ENCODE measurements around the gene ZP2.
"Not testable (repeated sequence)": the region's sequence is repeated elsewhere in the genome, so short reads cannot be mapped to it uniquely, and the experiment has no call there.

ZP2 gene

DNA sequence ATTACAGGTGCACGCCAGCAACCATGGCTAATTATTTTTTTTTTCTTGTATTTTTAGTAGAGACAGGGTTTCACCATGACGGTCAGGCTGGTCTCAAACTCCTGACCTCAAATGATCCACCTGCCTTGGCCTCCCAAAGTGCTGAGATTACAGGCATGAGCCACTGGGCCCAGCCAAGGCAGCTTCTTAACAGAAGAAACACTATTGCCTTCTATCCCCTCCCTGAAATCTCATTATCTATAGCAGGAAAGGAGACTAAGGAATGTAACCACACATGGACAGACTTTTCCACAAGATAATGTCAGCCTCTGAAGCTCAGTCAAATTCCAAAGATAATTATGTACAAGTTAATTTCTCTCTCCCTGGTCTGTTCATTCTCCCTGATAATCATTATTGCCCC lies 5.7 kb upstream of the ZP2 start:
- DNase-seq = no peak

DNA sequence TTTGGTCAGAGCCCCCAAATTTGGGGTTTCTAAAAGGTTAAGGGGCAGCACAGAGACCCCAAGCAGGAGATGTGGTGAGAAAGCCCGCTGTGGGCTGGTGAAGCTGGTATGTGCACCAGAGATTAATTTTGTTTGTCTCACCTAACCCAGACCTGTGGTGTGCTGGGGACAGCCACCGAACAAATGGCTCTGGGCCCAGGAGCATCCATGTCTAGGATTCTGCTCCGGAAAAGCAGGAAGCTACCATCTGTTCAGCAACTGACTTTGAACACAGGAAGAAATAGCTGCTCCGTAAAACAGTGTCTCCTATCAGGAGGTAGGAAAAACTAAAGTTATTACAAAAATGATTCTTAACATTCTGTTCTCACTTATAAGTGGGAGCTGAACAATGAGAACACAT lies 2.7 kb upstream of the ZP2 start:
- no peak for DNase-seq

DNA sequence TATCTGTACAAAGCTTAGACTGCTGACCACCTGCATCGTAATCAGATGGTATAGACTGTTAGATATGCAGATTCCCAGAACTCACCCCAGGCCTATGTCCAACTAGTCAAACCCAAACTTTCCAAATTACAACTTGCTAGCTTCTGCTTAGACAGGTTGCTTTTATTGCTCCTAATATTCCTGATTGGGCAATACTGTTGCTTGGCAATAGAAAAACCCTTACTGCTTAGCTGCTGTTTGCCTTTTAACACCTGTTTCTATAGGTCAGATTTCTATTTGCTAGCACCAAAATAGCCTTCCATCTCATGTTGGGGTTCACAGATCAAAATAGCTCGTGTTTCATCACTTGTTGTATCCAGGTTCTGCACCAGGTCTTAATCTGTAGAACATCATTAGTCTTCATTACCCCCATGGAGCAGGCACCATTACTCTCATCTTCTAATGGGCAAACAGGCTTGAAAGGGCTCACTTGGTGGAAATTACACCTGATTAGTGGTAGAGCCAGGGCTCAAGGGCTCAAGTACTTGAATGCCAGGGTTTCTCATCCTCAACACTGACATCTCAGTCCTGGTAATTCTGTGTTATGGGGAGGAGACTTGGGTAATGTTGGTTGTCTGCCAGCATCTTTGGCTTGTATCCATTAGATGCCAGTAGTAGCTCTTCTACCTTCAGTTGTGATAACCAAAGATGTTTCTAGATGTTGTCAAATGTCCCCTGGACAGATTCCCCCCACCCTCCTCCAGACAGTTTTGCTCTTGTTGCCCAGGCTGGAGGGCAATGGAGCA lies 2.7 kb downstream of the ZP2 start:
- no peak for DNase-seq

DNA sequence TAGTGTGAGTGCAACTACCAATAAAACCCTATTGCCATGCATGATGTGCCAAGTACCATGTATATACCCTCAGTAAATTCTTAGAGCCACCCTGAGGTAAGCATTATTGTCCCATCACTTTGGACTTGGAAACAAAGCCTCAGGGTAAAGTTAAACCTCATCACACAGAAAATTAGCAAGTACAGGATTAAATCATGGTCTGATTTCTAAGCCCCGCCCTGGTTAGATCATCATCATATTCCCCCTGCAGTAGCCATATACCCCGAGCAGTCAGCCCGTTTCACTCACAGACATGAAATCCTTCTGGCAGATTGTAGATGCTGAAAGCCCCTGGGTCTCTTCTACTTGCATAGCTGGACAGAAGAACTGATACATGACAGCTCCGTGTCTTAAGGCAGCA lies 4.8 kb downstream of the ZP2 start:
- DNase-seq = no peak

DNA sequence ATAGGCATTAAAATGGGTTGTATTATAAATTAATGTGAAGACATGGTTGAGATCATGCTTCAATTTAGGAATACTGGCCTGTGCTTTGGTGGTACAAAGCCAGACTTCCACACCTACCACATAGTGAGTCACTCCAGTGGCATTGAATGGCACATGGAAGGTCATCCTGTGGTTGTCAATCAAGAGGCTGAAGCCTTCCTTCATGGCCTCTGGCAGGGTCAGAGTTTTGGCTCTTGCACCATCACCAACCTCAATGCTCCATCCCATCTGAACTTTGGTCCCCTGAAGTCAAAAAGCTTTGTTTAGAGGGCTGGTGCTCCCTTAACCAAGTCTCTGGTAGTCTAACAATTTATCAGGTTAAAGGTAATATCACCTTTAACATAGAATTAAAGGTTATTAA lies 6.1 kb downstream of the ZP2 start:
- no peak for DNase-seq

DNA sequence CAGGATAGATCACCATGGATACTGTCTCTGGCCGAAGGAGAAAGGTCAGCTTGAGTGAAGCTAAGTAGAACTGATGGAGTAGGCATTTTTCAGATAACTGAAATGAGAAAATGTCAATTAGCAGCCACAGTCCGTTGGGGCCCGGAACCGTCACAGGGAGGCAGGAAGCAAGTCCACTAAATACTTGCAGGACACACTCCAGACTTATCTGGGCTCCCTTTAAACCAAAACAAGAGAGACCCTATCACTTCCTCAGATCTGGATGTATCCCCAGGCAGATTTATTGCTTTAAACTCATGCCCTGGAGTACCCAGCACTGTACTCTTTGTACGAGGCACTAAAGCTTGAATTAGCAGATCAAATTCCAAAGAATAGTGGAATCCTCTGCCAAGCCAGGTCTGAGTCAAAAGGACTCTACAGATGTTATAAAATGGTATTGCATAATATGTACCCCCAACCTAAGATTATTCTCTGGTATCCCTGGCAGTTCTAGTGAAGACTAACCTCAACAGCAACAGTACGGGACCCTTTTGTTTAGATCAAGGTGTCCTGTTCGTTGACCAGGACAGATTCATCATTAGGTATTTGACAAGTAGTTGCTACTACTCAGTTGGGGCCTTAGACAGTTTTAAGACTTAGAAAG lies 8.1 kb downstream of the ZP2 start:
- DNase-seq = no peak

DNA sequence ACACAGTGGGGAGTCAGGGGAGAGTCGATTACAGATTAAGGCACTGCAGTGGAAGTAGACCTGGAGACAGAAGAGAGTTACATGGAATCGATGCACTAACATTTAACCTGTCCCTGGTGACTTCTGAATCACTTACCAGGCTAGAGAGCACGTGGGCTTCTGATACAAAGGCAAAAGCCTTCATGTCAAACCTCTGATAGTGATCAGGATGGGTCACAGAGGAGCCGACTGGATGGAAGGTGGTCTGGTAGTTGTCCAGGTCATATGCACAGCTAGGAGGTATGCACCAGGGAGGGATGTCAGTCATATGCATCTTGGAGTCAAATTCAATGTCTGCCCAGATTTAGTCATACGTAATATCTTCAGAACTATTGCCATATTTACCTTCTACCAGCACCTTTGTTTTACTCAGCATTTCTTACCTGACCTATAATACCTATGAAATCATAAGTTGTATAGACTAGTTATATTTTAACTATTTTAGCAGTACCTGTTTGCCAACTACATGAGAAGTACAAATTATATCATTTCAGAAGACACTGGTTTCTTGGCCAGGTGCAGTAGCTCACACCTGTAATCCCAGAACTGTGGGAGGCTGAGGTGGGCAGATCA lies 11.7 kb downstream of the ZP2 start:
- DNase-seq = no peak

DNA sequence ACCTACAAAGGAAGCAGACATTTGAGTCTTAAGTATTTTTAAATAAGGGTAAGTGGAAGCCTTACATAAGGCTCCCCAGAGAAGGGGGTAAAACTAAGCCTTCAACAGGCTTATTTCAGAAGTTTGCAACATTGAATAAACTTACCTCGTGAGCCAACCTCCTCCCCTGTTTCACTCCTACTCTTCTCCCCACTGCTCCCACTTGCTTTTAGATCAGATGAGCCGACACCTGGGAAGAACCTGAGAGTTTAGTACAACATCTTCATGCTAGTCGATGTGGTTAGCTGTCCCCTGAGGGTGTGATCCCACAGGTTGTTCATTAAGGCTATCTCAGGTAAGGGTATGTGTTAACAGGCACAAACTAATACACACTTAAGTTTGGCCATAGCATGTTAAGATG lies 13.8 kb downstream of the ZP2 start:
- no peak for DNase-seq

DNA sequence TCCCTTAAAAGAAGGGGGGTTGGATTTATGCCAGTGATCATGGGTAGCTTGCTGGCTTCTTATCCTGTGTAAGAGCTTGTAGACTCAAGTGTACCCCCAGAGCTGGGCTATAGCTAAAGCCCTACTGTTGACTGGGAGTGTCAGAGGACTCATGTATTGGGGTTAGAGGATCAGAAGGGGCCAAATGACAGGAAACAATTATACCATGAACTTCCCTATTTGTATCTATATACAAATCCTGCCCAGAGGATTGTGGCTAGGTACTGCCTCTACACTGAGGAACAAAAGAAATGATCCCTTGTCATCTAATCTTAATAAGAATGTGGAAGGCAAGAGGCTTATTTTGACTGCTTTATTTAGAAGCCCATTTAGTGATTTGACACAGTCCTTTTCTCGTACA lies 14.3 kb downstream of the ZP2 start:
- DNase-seq = no peak

DNA sequence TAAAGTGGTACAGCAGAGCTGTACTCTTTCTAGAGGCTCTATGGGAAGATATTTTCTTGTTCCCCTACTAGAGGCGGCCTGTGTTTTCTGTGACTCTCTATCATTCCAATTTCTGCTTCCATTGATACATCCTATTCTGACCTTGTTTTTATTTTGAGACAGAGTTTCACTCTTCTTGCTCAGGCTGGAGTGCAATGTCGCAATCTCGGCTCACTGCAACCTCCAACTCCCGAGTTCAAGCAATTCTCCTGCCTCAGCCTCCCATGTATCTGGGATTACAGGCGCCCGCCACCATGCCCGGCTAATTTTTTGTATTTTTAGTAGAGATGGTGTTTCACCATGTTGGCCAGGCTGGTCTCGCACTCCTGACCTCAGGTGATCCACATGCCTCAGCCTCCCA lies 16.0 kb downstream of the ZP2 start:
- not testable (repeated sequence) for DNase-seq

DNA sequence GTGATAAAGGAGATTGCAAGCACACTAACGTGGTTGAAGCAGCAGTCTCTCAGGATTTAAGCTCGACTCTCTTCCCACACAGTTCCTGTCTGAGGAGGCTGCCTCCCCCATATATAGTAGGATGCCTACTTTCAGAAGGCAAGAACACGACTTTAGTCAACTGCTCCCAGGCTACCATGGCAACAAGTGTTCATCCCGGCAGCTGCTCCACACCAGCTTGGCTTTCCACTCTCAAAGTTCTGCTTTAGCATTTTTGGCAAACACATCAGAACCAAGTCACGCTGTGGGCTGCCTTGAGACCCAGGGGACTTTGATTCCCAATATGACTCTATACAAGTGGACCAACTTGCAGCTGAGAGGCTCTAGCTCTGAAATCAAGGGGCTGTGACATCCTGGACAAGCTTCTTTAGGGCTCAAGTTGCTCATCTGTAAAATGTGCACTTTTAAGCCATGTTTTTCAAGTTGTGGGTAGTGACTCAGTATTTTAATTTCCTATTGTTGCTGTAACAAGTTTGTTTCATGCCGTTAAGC lies 16.5 kb downstream of the ZP2 start:
- DNase-seq = peak in 32 of 58 donors; percentile 0 to 58 (median 21)

DNA sequence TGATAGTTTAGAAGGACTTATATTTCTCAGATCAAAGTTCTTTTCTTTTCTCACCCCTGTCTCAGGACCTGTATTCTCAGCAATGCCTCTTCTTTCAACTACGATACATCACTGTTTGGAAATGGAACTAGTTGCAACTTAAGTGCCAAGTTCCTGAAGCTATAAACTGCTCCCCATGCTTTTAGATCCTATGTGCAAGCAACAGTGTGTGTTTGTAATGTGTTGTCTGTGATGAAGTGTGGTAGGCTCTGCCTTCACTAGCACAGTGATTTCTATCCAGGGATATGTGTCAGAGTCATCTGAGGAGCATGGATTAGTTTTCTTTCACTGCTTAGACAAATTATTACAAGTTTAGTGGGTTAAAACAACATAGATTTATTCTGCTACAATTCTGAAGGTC lies 18.4 kb downstream of the ZP2 start:
- no peak for DNase-seq

DNA sequence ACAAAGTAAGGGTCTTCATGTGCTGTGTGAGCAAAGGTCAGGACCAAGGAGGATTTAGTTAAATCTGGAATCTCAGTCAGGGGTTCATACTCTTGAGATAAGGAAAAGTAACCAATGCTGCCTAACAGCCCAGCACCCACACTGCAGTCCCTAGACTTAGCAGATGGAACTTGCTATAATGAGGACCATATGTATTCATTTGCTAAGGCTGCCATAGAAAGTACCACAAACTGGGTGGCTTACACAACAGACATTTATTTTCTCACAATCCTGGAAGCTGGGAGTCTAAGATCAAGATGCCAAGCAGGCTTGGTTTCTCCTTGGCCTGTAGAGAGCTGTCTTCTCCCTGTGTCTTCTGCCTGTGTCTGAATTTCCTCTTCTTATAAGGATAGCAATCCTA lies 20.8 kb downstream of the ZP2 start:
- DNase-seq = peak in 1 of 58 donors; percentile 0

DNA sequence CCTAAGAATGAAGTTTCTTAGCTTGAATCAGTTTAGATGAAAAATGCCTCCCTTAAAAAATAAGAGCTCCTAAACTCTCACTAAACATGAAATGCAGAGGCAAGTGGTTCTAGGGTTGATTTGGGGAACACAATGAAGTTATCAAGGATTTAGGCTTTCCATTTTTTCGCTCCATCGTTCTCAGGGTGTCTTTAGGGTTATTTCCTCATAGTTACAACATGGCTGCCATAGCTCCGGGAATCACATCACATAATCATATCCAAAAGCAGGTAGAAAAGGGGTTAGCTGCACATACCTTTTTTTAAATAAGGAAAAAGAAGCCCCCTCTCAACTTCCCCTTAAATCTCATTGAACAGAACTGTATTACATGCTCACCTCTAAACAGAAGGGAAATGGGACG lies 21.4 kb downstream of the ZP2 start:
- DNase-seq = no peak

DNA sequence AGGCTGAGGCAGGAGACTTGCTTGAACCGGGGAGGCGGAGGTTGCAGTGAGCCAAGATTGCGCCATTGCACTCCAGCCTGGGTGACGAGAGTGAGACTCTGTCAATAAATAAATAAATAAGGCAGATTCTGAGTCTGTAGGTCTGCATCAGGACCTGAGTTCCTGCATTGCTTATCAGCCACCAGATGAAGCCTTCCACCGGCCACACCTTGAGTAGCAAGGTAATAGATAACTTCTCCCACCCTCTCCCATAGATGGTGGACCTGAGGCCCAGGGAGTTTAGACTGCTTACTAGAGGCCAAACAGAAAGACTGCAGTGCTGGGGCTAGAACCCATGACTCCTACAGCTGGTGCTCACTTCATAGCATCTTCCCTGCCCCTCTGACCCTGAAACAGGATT lies 22.1 kb downstream of the ZP2 start:
- no peak for DNase-seq

DNA sequence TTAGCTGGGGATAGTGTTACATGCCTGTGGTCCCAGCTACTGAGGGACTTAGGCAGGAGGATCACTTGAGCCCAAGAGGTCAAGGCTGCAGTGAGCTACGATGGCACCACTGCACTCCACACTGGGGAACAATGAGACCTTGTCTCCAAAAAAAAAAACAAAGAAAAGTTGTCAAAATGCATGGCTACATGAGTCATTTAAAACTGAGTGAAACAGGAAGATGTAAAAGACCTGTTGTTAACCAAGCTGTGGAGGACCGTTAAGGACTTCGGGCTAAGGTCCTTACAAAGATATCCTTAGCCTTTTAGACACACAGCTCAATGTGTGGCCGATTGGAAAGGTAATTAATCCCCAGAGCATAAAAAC lies 25.1 kb downstream of the ZP2 start:
- DNase-seq = no peak

DNA sequence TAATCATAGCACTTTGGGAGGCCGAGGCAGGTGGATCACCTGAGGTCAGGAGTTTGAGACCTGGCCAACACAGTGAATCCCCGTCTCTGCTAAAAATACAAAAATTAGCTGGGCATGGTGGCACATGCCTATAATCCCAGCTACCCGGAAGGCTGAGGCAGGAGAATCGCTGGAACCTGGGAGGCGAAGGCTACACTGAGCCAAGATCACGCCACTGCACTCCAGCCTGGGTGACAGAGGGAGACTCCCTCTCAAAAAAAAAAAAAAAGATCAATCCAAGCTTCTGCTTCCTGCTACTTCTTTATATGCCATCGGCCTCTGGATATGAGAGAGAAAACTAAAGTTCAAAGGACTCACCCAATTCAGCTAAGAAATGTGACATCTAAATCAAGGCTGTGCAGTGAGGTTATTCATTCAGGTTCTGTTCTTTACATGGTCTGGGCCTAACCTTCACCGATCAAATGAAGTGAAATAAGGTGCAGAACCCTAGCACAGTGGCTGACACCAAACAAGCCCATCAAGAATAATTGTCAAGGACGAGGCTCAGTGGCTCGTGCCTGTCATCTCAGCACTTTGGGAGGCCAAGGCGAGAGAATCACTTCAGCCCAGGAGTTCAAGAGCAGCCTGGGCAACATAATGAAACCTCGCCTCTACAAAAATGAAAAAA lies 25.6 kb downstream of the ZP2 start:
- DNase-seq = no peak

DNA sequence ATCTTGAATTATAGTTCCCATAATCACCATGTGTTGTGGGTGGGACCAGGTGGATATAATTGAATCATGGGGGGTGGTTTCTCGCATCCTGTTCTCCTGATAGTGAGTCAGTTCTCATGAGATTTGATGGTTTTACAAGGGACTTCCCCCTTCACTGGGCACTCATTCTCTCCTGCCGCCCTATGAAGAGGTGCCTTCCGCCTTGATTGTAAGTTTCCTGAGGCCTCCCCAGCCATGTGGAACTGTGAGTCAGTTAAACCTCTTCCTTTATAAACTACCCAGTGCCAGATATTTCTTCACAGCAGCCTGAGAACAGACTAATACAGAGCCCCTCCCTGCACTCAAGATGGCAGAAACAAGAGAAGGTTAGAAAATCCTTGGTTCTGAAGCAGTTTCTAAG lies 26.5 kb downstream of the ZP2 start:
- DNase-seq = no peak

DNA sequence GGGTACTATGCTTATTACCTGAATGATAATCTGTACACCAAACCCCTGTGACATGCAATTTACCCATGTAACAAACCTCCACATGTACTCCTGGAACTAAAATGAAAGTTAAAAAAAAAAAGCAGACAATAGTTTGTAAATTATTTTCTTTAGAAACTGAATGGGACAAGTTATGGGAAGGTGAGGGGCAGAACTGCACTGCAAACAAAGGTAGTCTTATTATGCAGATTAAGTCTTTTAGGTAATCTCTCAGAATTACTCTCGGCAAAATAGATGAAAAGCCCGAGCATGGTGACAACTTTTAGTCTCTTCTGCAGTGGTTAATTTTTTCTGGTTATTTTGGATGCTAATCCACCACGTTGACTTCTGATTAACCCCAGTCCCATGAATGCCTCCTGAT lies 27.4 kb downstream of the ZP2 start:
- DNase-seq = no peak

DNA sequence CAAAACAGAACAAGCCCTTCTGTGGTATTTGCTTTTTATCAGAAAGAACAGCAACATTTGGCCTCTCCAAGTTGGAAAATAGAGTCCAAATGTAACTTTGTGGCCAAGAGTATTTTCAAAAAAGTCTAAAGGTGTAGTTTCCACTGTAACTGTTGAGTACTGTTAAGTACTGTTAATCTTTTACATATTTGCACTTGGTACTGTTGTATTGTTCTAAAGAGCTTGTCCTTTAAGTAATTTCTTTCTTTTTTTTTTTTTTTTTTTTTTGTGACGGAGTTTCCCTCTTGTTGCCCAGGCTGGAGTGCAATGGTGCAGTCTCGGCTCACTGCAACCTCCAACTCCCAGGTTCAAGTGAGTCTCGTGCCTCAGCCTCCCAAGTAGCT lies 31.4 kb downstream of the ZP2 start:
- no peak for DNase-seq

DNA sequence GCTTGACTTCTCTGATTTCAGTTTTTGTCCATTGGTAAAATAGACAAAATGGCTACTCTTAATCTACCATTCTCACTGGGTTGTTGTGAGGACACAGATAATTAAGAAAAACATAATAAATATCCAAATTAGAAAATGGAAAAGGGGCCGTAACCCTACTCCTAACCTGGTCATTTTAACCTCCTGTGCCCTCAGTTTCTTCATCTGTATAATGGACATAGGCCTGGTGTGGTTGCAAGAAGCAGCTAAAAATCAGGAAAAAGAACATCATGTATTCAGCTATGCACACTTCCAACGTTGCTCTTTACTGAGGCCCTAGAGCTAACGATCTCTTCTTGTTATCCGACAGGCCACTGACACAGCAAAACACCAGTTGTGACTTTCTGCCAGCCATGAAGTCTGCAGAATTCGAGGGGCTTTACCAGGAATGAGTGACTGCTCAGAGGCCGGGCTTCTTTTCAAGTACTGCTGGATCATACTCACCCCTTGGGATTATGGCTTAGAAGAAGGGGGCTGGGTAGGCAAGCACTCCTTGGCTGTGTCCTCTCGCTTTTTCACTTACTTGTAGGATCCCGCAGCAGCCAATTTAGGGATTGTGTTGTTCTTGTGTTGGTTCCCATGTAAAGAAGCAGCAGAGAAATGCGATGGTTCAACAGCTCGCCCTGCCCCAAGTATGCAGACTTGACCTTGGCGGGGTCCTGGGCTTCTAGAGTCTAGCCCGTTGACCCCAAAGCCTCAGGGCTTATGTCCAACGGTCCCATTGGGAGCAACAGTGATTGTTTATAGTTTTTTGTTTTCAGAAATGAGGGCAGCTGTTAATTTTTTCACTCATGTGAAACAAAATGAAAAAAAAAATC lies 32.0 kb downstream of the ZP2 start:
- no peak for DNase-seq

Measured in anterior cingulate cortex (tissue), 58 donors.